NCI-H526 (cell line): Measurements from ENCODE around the gene DCLRE1C.
"Not testable (repeated sequence)": the region's sequence is repeated elsewhere in the genome, so short reads cannot be mapped to it uniquely, and the experiment has no call there.

Experiments used
- DNase-seq, 2 experiments: peaks; one replicate each; lab custom pipeline; 2025; lab: John Stamatoyannopoulos, UW

DCLRE1C gene

DNA sequence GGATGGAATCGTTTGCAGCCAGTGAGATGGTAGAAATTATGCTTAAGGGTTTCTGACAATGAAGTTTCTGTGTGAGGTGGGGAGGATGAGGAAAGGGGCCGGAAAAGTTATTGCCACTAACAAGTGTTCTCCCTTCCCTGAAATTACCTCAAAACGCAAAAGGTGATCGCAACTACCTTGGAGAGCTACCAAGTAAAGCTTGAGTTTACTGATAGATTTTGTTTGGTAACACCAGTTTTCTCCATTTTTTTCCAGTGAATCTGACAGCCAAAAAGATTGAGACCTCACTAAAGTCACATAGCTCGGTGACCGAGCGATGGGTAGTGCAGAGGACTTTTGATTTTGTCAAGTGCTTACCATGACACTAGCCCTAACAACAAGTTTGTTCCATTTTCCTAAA lies 73.7 kb downstream of the DCLRE1C start:
- DNase-seq, result no peak

DNA sequence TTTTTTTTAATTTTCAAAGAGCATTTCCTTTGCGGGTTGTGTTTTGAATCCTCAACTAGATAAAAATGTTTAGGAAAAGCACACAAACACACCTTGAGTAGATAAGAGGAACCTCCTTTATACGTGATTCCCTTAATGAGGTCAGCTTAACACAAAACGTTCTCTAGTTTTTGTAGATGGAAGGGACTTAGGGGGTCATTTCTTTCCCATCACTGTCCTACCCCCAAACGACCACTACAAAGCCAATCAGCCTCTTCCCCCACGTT lies 74.0 kb downstream of the DCLRE1C start:
- no peak for DNase-seq

DNA sequence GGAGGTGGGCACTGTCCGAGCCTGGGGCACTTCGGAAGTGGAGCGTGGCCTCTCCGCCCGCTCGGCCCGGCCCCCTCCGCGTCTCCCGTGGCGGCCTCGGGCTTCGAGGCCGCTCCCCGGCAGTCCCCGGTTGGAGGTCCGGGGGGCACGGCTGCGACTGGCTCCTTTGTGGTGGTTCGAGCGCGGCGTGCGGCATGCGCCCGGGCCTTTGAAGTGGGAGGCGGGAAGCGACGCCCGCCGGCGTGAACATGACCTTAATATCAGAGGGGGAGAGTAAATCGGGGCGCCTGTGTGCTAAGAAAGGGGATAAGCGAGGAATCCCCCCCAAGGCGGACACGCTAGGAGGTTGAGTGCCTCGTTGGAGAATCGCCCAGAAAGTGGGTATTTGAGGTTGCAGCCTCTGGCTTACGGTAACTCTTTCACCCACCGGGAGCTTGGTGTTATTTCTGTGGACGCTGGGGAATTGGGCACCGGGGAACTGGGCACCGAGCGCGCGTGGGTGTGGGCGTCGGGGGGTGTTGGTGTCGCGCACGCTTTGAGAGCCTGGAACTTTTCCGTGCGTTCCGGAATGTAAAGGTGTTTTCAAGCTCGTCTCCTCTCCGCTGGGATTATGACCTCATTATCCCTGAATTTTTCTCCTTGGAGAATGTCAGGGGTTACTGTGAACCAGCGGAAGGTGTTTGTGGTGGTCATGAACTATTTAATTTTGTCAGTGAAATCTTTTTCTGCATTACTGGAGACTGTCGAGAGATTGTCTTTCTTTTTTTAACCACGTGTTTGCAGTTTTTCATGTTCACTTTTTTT lies 74.6 kb downstream of the DCLRE1C start:
- DNase-seq, result peak in 1 of 2 experiments; percentile 43

- DNase-seq, result peak; percentile 79 to 93
These were observed 75.4 kb downstream of the DCLRE1C start, which contains the start of gene SUV39H2 for GRCh38 chr10:14878266-14879123. TSS of gene SUV39H2 (plus strand) at chr10:14878866. CDS start at chr10:14878889, 23 bp downstream.

GRCh38 chr10:14876764-14877163 lies 77.1 kb downstream of the DCLRE1C start:
- no peak for DNase-seq

DNA sequence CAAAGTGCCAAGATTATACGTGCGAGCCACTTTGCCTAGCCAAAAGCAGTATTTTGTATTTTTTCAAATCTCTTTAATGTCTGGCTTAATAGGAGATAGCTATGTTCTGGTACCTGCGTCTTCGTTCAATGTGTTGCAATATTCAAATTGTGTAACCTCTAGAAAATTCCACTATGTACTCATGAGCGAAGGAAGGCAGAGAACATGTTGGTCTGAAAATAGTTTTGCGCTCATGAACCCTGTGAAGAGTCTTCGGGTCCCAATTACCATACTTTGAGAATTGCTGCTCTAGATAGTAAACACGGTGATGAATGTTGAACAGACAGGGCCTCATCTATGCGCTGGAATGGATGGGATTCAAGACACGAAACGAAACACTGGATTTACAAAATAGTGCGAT lies 78.0 kb downstream of the DCLRE1C start:
- no peak for DNase-seq

DNA sequence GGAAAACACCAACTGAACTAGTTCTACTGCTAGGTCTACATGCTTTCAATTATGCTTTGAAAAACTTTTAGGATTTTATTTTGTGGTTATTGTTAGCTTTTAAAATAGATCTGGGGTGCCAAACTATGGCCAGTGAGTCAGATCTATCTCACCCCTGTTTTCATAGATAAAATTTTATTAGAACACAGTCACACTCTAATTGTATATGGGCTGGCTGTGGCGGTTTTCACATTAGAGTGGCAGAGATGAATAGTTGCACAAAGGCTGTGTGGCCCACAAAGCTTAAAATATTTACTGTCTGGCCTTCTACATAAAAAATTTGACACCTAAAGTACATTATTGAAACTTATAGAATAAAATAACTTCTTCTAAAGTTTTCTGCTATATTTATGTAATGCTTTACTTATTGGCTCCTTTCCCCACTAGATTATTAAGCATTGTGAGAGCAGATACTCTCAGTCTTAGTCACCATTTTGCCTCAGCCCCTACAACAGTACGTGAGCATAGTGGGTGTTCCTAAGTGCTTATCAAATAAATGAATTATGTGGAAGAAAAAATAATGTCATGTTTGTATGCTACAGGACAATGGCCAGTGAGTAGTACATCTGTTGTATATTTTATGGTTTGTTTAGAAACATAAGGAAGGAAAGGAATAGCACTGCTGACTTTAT lies 80.7 kb downstream of the DCLRE1C start:
- no peak for DNase-seq

DNA sequence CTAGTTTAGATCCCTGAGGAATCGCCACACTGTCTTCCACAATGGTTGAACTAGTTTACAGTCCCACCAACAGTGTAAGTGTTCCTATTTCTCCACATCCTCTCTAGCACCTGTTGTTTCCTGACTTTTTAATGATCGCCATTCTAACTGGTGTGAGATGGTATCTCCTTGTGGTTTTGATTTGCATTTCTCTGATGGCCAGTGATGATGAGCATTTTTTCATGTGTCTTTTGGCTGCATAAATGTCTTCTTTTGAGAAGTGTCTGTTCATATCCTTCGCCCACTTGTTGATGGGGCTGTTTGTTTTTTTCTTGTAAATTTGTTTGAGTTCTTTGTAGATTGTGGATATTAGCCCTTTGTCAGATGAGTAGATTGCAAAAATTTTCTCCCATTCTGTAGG lies 89.0 kb downstream of the DCLRE1C start:
- not testable (repeated sequence) for DNase-seq

DNA sequence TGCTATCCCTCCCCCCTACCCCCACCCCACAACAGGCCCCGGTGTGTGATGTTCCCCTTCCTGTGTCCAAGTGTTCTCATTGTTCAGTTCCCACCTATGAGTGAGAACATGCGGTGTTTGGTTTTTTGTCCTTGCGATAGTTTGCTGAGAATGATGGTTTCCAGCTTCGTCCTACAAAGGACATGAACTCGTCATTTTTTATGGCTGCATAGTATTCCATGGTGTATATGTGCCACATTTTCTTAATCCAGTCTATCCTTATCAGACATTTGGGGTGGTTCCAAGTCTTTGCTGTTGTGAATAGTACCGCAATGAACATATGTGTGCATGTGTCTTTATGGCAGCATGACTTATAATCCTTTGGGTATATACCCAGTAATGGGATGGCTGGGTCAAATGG lies 89.4 kb downstream of the DCLRE1C start:
- DNase-seq, result not testable (repeated sequence)

GRCh38 chr10:14860791-14861190 lies 93.1 kb downstream of the DCLRE1C start:
- no peak for DNase-seq

DNA sequence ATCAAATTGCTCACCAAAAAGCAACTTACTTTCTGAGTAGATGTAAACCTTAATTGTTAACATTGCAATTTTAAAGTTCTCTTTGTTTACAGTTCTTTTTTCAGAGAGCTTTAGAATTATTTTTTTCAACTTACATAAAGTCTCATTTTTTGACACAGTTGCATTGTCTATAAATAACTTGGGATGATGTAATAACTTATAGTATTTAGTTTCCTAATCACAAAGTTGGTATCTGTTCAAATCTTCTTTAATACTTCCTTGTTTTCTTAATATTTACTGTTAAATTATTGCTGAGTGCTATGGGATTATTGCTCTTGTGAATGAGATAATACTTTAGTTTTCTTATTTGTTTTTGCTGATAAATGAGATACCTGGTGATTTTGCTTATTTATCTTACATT lies 94.1 kb downstream of the DCLRE1C start:
- DNase-seq, result no peak

- DNase-seq, result no peak
These were observed 94.9 kb downstream of the DCLRE1C start for GRCh38 chr10:14859043-14859442.

GRCh38 chr10:14858338-14858960 lies 95.4 kb downstream of the DCLRE1C start:
- DNase-seq, result no peak

DNA sequence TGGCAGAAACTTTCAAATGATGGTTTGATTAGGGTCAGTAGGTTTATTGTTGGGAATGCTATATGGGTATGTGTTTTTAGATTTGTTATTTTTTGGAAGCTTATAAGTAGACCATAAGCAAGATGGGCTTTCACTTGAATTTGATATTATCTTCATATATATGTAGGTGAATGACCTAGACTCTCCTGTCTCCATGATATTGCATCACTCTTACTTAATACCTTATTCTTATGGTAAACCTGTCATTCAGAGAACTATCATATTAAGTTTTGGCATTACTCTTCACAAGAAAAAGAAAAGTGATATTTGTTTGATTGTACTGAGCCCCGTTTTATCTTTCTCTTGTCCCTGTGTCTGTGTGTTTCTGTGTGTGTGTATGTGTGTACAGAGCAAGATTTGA lies 98.4 kb downstream of the DCLRE1C start:
- no peak for DNase-seq

DNA sequence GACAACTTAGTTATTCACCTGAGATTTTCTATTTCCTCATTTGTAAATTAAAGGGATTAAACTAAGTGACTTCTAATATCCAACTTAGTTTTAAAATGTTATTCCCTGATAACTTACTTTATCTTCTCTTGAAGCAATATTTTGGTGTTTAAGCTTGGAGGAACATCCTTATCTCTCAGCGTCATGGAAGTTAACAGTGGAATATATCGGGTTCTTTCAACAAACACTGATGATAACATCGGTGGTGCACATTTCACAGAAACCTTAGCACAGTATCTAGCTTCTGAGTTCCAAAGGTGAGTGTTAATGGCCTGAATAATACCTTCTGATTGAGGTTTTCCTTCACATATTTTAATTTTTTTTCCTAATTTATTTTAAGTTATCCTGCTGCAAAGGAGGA lies 101.7 kb downstream of the DCLRE1C start:
- DNase-seq, result no peak
